GM23338 (cell line): ENCODE data around the gene FHIP1B. TPM values are rescaled to one million over a fixed set of nuclear protein-coding genes. Genes with fewer than 3 reads are reported as not detected.

ENCODE experiments used
- ATAC-seq: fragments of 200-7000 bp; cut with Tn5 transposase; 3 replicates; pipeline ENCODE4 v1.9.1; 2020
- DNase-seq: peaks from one replicate; pipeline ENCODE4 v3.0.0-alpha.2; 2015; ENCODE audit warnings: low spot score
- H2AFZ ChIP-seq: fragments of 200-600 bp; sonication (generic); 2 replicates; pipeline ENCODE4 v1.8.0; 2016; ENCODE audit warnings: antibody characterized with exemption, mild to moderate bottlenecking, moderate library complexity
- H3F3A ChIP-seq: fragments of 200-600 bp; sonication (generic); replicated peaks from 2 replicates; pipeline ENCODE4 v1.8.0; 2017; ENCODE audit warnings: antibody characterized with exemption, mixed run types, low read depth
- H3K27ac ChIP-seq: fragments of 200-600 bp; sonication (generic); 2 replicates; pipeline ENCODE4 v1.6.1; 2016; ENCODE audit warnings: low read depth
- H3K27me3 ChIP-seq: fragments of 200-600 bp; sonication (generic); 2 replicates; pipeline ENCODE4 v1.8.0; 2016; ENCODE audit warnings: mild to moderate bottlenecking, mixed run types, moderate library complexity; ENCODE audit not compliant: insufficient read depth
- H3K36me3 ChIP-seq: fragments of 200-600 bp; sonication (generic); 2 replicates; pipeline ENCODE4 v1.8.0; 2016; ENCODE audit warnings: mild to moderate bottlenecking; ENCODE audit not compliant: insufficient read depth
- H3K4me1 ChIP-seq: fragments of 200-600 bp; sonication (generic); 2 replicates; pipeline ENCODE4 v1.8.0; 2016; ENCODE audit warnings: mild to moderate bottlenecking, moderate library complexity; ENCODE audit not compliant: insufficient read depth
- H3K4me2 ChIP-seq: fragments of 200-600 bp; sonication (generic); 2 replicates; pipeline ENCODE4 v1.7.1; 2017; ENCODE audit warnings: mixed run types
- H3K4me3 ChIP-seq: fragments of 200-600 bp; sonication (generic); 2 replicates; pipeline ENCODE4 v1.6.1; 2016; ENCODE audit warnings: mixed run types
- H3K79me2 ChIP-seq: fragments of 200-600 bp; sonication (generic); replicated peaks from 2 replicates; pipeline ENCODE4 v1.8.0; 2017; ENCODE audit warnings: mild to moderate bottlenecking; ENCODE audit not compliant: insufficient read depth
- H3K9me2 ChIP-seq: fragments of 200-600 bp; sonication (generic); 2 replicates; pipeline ENCODE4 v1.8.0; 2017; ENCODE audit not compliant: insufficient read depth
- H4K20me1 ChIP-seq: fragments of 200-600 bp; sonication (generic); replicated peaks from 2 replicates; pipeline ENCODE4 v1.8.0; 2017; ENCODE audit warnings: mild to moderate bottlenecking; ENCODE audit not compliant: insufficient read depth
- H3K27ac Mint-ChIP-seq: 2 replicates; pipeline ENCODE4 v1.8.0; 2020; ENCODE audit warnings: inconsistent platforms, mild to moderate bottlenecking, moderate library complexity, mixed read lengths
- H3K27me3 Mint-ChIP-seq: 3 replicates; pipeline ENCODE4 v1.8.0; 2022; ENCODE audit warnings: low read depth, mild to moderate bottlenecking, moderate library complexity, mixed read lengths, inconsistent platforms; ENCODE audit not compliant: insufficient read depth, poor library complexity
- H3K36me3 Mint-ChIP-seq: 3 replicates; pipeline ENCODE4 v1.8.0; 2021; ENCODE audit warnings: low read depth, mild to moderate bottlenecking, inconsistent platforms, moderate library complexity, mixed read lengths
- H3K4me1 Mint-ChIP-seq: 3 replicates; pipeline ENCODE4 v1.8.0; 2020; ENCODE audit warnings: mild to moderate bottlenecking, inconsistent platforms, mixed read lengths
- H3K4me3 Mint-ChIP-seq: 3 replicates; pipeline ENCODE4 v1.8.0; 2021; ENCODE audit warnings: moderate library complexity, mild to moderate bottlenecking, inconsistent platforms, mixed read lengths
- H3K9me3 Mint-ChIP-seq: 3 replicates; pipeline ENCODE4 v1.8.0; 2020; ENCODE audit warnings: moderate library complexity, mild to moderate bottlenecking, inconsistent platforms, mixed read lengths
- CREB1 ChIP-seq: fragments of 250-450 bp; sonication (Bioruptor Pico); IDR thresholded peaks from 2 replicates; pipeline ENCODE4 v1.5.0; 2020; ENCODE audit warnings: low read depth, mild to moderate bottlenecking, moderate library complexity
- EZH2 ChIP-seq: fragments of 200-600 bp; sonication (generic); IDR thresholded peaks from one replicate; pipeline ENCODE4 v1.8.0; 2017; ENCODE audit warnings: antibody characterized with exemption, mild to moderate bottlenecking, low read depth; ENCODE audit not compliant: unreplicated experiment
- EZH2phosphoT487 ChIP-seq: fragments of 200-600 bp; sonication (generic); IDR thresholded peaks from one replicate; pipeline ENCODE4 v1.8.1; 2018; ENCODE audit warnings: antibody characterized with exemption; ENCODE audit not compliant: unreplicated experiment
- JUNB ChIP-seq: IDR thresholded peaks from one replicate; pipeline ENCODE4 v1.6.1; 2016; ENCODE audit warnings: antibody characterized with exemption; ENCODE audit not compliant: unreplicated experiment
- NANOG ChIP-seq: IDR thresholded peaks from 2 replicates; pipeline ENCODE4 v1.6.1; 2016; ENCODE audit warnings: antibody characterized with exemption, borderline replicate concordance
- POLR2AphosphoS5 ChIP-seq: IDR thresholded peaks from 2 replicates; pipeline ENCODE4 v1.6.1; 2016; ENCODE audit warnings: antibody characterized with exemption, low read depth
- STAT1 ChIP-seq: IDR thresholded peaks from one replicate; pipeline ENCODE4 v1.6.1; 2016; ENCODE audit warnings: antibody characterized with exemption; ENCODE audit not compliant: unreplicated experiment
- ZNF114 ChIP-seq: fragments of 250-450 bp; sonication (Bioruptor Pico); IDR thresholded peaks from 2 replicates; pipeline ENCODE4 v1.5.0; 2020; ENCODE audit warnings: mild to moderate bottlenecking, moderate library complexity
- ZNF331 ChIP-seq: fragments of 250-450 bp; sonication (Bioruptor Pico); IDR thresholded peaks from 2 replicates; pipeline ENCODE4 v1.5.0; 2020; ENCODE audit warnings: low read depth, mild to moderate bottlenecking, moderate library complexity
- polyA plus RNA-seq: library from polyadenylated mRNA; unstranded; fragments of >200 nt; fragmentation: Nextera tagmentation; extraction: Ambion mirVana; gene quantifications from 2 replicates; pipeline ENCODE4 v1.2.1, GENCODE V29; 2016
- total RNA-seq: library from RNA; depleted of rRNA; stranded (reverse); fragments of >200 nt; shearing (Covaris generic); gene quantifications from 2 replicates; pipeline ENCODE4 v1.2.3, GENCODE V29; 2014
- TF ChIP-seq, protein P1 (sequence below): IDR thresholded peaks from one replicate; pipeline ENCODE4 v1.6.1; 2018; ENCODE audit warnings: antibody characterized with exemption; ENCODE audit not compliant: unreplicated experiment
- TF ChIP-seq, protein P2 (sequence below): IDR thresholded peaks from 2 replicates; pipeline ENCODE4 v1.6.1; 2016; ENCODE audit warnings: antibody characterized with exemption
- TF ChIP-seq, protein P3 (sequence below): fragments of 250-450 bp; sonication (Bioruptor Pico); IDR thresholded peaks from 2 replicates; pipeline ENCODE4 v1.5.0; 2020; ENCODE audit warnings: mild to moderate bottlenecking, moderate library complexity
- TF ChIP-seq, protein P4 (sequence below), 2 experiments: fragments of 200-600 bp in 1 of 2; sonication (generic) in 1 of 2; conservative IDR thresholded peaks; 2 replicates each; pipeline versions ENCODE4 v1.5.1 to v1.6.1; 2016 to 2017; ENCODE audit warnings: antibody characterized with exemption in 2 of 2, low read depth in 2 of 2, mild to moderate bottlenecking in 2 of 2, moderate library complexity in 1 of 2

The FHIP1B gene
- total and polyA plus RNA-seq, 2 experiments from 2014 or later: 10.3 to 34.5 TPM

DNA sequence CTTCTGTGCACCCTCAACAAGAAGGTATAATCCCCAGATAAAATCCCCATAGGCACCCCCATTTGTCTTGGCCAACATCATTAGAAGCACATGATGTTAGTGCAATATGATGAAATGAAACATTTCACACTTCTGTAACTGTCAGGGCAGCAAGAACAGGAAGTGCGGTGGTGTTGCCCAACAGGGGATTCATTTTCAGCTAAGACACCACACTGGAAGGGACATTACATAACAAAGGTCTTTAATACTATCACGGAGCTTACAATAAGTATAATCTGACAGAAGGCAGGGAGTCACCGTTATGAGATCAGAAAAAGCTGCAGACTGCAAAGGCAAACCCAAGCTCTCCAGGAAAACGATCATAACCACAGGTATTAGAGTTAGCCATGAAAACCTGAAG, 33.5 kb downstream of the FHIP1B start:
- no peaks in the 10 kb centered on the region for H3K9me3 Mint-ChIP-seq
- Histone ChIP-seq H3F3A (no peaks in the 10 kb centered on the region), H3K4me3 (no peak overlapping the region), H2AFZ (no peak overlapping the region), H3K79me2 (no peaks in the 10 kb centered on the region), H4K20me1 (no peaks in the 10 kb centered on the region; the same call in 1 of the 2 replicates), H3K4me1 (peaks cover 7% of the 10 kb centered on the region; the same call in 1 of the 2 replicates), H3K27ac (no peak overlapping the region), H3K36me3 (no peaks in the 10 kb centered on the region), H3K27me3 (no peaks in the 10 kb centered on the region), H3K9me2 (no peaks in the 10 kb centered on the region), H3K4me2 (no peak overlapping the region)
- peaks cover 2% of the 10 kb centered on the region for H3K27me3 Mint-ChIP-seq
- no peak for DNase-seq
- TF ChIP-seq, protein P1, sequence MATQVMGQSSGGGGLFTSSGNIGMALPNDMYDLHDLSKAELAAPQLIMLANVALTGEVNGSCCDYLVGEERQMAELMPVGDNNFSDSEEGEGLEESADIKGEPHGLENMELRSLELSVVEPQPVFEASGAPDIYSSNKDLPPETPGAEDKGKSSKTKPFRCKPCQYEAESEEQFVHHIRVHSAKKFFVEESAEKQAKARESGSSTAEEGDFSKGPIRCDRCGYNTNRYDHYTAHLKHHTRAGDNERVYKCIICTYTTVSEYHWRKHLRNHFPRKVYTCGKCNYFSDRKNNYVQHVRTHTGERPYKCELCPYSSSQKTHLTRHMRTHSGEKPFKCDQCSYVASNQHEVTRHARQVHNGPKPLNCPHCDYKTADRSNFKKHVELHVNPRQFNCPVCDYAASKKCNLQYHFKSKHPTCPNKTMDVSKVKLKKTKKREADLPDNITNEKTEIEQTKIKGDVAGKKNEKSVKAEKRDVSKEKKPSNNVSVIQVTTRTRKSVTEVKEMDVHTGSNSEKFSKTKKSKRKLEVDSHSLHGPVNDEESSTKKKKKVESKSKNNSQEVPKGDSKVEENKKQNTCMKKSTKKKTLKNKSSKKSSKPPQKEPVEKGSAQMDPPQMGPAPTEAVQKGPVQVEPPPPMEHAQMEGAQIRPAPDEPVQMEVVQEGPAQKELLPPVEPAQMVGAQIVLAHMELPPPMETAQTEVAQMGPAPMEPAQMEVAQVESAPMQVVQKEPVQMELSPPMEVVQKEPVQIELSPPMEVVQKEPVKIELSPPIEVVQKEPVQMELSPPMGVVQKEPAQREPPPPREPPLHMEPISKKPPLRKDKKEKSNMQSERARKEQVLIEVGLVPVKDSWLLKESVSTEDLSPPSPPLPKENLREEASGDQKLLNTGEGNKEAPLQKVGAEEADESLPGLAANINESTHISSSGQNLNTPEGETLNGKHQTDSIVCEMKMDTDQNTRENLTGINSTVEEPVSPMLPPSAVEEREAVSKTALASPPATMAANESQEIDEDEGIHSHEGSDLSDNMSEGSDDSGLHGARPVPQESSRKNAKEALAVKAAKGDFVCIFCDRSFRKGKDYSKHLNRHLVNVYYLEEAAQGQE: no peak
- TF ChIP-seq POLR2AphosphoS5 (no peak), CREB1 (no peak), EZH2phosphoT487 (no peak), ZNF114 (CRISPR knock-in tag) (no peak), STAT1 (no peak), ZNF331 (CRISPR knock-in tag) (no peak), JUNB (no peak), EZH2 (no peak), NANOG (no peak)
- TF ChIP-seq, protein P2, sequence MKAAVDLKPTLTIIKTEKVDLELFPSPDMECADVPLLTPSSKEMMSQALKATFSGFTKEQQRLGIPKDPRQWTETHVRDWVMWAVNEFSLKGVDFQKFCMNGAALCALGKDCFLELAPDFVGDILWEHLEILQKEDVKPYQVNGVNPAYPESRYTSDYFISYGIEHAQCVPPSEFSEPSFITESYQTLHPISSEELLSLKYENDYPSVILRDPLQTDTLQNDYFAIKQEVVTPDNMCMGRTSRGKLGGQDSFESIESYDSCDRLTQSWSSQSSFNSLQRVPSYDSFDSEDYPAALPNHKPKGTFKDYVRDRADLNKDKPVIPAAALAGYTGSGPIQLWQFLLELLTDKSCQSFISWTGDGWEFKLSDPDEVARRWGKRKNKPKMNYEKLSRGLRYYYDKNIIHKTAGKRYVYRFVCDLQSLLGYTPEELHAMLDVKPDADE: no peak
- TF ChIP-seq, protein P3, sequence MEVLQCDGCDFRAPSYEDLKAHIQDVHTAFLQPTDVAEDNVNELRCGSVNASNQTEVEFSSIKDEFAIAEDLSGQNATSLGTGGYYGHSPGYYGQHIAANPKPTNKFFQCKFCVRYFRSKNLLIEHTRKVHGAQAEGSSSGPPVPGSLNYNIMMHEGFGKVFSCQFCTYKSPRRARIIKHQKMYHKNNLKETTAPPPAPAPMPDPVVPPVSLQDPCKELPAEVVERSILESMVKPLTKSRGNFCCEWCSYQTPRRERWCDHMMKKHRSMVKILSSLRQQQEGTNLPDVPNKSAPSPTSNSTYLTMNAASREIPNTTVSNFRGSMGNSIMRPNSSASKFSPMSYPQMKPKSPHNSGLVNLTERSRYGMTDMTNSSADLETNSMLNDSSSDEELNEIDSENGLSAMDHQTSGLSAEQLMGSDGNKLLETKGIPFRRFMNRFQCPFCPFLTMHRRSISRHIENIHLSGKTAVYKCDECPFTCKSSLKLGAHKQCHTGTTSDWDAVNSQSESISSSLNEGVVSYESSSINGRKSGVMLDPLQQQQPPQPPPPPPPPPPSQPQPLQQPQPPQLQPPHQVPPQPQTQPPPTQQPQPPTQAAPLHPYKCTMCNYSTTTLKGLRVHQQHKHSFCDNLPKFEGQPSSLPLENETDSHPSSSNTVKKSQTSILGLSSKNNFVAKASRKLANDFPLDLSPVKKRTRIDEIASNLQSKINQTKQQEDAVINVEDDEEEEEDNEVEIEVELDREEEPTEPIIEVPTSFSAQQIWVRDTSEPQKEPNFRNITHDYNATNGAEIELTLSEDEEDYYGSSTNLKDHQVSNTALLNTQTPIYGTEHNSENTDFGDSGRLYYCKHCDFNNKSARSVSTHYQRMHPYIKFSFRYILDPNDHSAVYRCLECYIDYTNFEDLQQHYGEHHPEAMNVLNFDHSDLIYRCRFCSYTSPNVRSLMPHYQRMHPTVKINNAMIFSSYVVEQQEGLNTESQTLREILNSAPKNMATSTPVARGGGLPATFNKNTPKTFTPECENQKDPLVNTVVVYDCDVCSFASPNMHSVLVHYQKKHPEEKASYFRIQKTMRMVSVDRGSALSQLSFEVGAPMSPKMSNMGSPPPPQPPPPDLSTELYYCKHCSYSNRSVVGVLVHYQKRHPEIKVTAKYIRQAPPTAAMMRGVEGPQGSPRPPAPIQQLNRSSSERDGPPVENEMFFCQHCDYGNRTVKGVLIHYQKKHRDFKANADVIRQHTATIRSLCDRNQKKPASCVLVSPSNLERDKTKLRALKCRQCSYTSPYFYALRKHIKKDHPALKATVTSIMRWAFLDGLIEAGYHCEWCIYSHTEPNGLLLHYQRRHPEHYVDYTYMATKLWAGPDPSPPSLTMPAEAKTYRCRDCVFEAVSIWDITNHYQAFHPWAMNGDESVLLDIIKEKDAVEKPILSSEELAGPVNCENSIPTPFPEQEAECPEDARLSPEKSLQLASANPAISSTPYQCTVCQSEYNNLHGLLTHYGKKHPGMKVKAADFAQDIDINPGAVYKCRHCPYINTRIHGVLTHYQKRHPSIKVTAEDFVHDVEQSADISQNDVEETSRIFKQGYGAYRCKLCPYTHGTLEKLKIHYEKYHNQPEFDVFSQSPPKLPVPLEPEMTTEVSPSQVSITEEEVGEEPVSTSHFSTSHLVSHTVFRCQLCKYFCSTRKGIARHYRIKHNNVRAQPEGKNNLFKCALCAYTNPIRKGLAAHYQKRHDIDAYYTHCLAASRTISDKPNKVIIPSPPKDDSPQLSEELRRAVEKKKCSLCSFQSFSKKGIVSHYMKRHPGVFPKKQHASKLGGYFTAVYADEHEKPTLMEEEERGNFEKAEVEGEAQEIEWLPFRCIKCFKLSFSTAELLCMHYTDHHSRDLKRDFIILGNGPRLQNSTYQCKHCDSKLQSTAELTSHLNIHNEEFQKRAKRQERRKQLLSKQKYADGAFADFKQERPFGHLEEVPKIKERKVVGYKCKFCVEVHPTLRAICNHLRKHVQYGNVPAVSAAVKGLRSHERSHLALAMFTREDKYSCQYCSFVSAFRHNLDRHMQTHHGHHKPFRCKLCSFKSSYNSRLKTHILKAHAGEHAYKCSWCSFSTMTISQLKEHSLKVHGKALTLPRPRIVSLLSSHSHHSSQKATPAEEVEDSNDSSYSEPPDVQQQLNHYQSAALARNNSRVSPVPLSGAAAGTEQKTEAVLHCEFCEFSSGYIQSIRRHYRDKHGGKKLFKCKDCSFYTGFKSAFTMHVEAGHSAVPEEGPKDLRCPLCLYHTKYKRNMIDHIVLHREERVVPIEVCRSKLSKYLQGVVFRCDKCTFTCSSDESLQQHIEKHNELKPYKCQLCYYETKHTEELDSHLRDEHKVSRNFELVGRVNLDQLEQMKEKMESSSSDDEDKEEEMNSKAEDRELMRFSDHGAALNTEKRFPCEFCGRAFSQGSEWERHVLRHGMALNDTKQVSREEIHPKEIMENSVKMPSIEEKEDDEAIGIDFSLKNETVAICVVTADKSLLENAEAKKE (CRISPR knock-in tag): no peak
- TF ChIP-seq, protein P4, sequence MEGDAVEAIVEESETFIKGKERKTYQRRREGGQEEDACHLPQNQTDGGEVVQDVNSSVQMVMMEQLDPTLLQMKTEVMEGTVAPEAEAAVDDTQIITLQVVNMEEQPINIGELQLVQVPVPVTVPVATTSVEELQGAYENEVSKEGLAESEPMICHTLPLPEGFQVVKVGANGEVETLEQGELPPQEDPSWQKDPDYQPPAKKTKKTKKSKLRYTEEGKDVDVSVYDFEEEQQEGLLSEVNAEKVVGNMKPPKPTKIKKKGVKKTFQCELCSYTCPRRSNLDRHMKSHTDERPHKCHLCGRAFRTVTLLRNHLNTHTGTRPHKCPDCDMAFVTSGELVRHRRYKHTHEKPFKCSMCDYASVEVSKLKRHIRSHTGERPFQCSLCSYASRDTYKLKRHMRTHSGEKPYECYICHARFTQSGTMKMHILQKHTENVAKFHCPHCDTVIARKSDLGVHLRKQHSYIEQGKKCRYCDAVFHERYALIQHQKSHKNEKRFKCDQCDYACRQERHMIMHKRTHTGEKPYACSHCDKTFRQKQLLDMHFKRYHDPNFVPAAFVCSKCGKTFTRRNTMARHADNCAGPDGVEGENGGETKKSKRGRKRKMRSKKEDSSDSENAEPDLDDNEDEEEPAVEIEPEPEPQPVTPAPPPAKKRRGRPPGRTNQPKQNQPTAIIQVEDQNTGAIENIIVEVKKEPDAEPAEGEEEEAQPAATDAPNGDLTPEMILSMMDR (conservative IDR thresholded peaks at IDR 0.05; ENCODE audit: low read depth in 2 of 2): no peak
- H3K36me3 Mint-ChIP-seq: no peaks in the 10 kb centered on the region
- no peak for ATAC-seq
- H3K4me1 Mint-ChIP-seq: peaks cover 8% of the 10 kb centered on the region
- H3K27ac Mint-ChIP-seq: no peak overlapping the region; the same call in 1 of the 2 replicates
- H3K4me3 Mint-ChIP-seq: no peak overlapping the region
